HepG2 (cell line): ENCODE results near the gene TYMP. TPM values are rescaled to one million over a fixed set of nuclear protein-coding genes. Genes with fewer than 3 reads are reported as not detected.

Experiments used
- ASH2L ChIP-seq: fragments of 300-600, 200-600 bp; sonication (generic); IDR thresholded peaks from 2 replicates; pipeline ENCODE4 v1.7.0; 2017; ENCODE audit warnings: low read depth, mild to moderate bottlenecking, moderate library complexity, mixed read lengths, low read length; ENCODE audit not compliant: insufficient read length
- ATF5 ChIP-seq: sonication (generic); formaldehyde crosslinking; IDR thresholded peaks from 2 replicates; pipeline ENCODE4 v1.4.0; 2020; ENCODE audit warnings: mild to moderate bottlenecking, low read depth, missing genetic modification reagents
- FOXA3 ChIP-seq: IDR thresholded peaks from 2 replicates; pipeline ENCODE4 v1.6.1; 2016; ENCODE audit warnings: missing genetic modification reagents, missing compliant biosample characterization
- HNRNPLL ChIP-seq: fragments of 200-400 bp; formaldehyde crosslinking; IDR thresholded peaks from 2 replicates; pipeline ENCODE4 v1.6.1; 2017; ENCODE audit warnings: mild to moderate bottlenecking, low read depth, low read length; ENCODE audit not compliant: poor library complexity, severe bottlenecking
- HOXD1 ChIP-seq: sonication (generic); formaldehyde crosslinking; IDR thresholded peaks from 2 replicates; pipeline ENCODE4 v1.5.0; 2020; ENCODE audit warnings: missing genetic modification reagents
- NFYB ChIP-seq: sonication (generic); formaldehyde crosslinking; IDR thresholded peaks from 2 replicates; pipeline ENCODE4 v1.4.0; 2020; ENCODE audit warnings: missing genetic modification reagents
- NFYC ChIP-seq: IDR thresholded peaks from 2 replicates; pipeline ENCODE4 v1.6.1; 2016; ENCODE audit warnings: missing genetic modification reagents, missing compliant biosample characterization
- PCBP1 ChIP-seq: fragments of 200-400 bp; formaldehyde crosslinking; IDR thresholded peaks from 2 replicates; pipeline ENCODE4 v1.6.1; 2017; ENCODE audit warnings: mild to moderate bottlenecking, low read depth, low read length, borderline replicate concordance
- TAF15 ChIP-seq: fragments of 200-400 bp; formaldehyde crosslinking; IDR thresholded peaks from one replicate; pipeline ENCODE4 v1.6.1; 2018; ENCODE audit warnings: mild to moderate bottlenecking, low read depth, low read length; ENCODE audit not compliant: poor library complexity, severe bottlenecking
- ZNF180 ChIP-seq: sonication (generic); formaldehyde crosslinking; IDR thresholded peaks from 2 replicates; pipeline ENCODE4 v1.4.0; 2020; ENCODE audit warnings: low read depth, missing genetic modification reagents, borderline replicate concordance
- ZNF317 ChIP-seq: sonication (generic); formaldehyde crosslinking; IDR thresholded peaks from 2 replicates; pipeline ENCODE4 v1.5.0; 2020; ENCODE audit warnings: mild to moderate bottlenecking, missing genetic modification reagents
- ZNF333 ChIP-seq: sonication (generic); formaldehyde crosslinking; IDR thresholded peaks from 2 replicates; pipeline ENCODE4 v1.4.0; 2020; ENCODE audit warnings: mild to moderate bottlenecking, missing genetic modification reagents, borderline replicate concordance
- ZNF441 ChIP-seq: sonication (generic); formaldehyde crosslinking; IDR thresholded peaks from 2 replicates; pipeline ENCODE4 v1.7.0; 2021; ENCODE audit warnings: missing genetic modification reagents, borderline replicate concordance
- ZNF460 ChIP-seq: sonication (generic); formaldehyde crosslinking; IDR thresholded peaks from 2 replicates; pipeline ENCODE4 v1.5.1; 2020; ENCODE audit warnings: missing genetic modification reagents, mild to moderate bottlenecking, borderline replicate concordance
- ZNF709 ChIP-seq: sonication (generic); formaldehyde crosslinking; IDR thresholded peaks from 2 replicates; pipeline ENCODE4 v1.5.0; 2020; ENCODE audit warnings: mild to moderate bottlenecking, missing genetic modification reagents
- ZNF878 ChIP-seq: sonication (generic); formaldehyde crosslinking; IDR thresholded peaks from 2 replicates; pipeline ENCODE4 v1.8.1; 2023; ENCODE audit warnings: mild to moderate bottlenecking, missing genetic modification reagents, moderate library complexity
- ZNF879 ChIP-seq: sonication (generic); formaldehyde crosslinking; IDR thresholded peaks from 2 replicates; pipeline ENCODE4 v1.8.1; 2023; ENCODE audit warnings: missing genetic modification reagents
- polyA plus RNA-seq, 8 experiments: library from polyadenylated mRNA; depleted of rRNA in 3 of 8; stranded (reverse) in 7 of 8; unstranded in 1 of 8; fragments of >200 nt; fragmentation: Illumina TruSeq in 4 of 8; extraction: Trizol in 4 of 8; gene quantifications; 2 replicates each; pipeline versions ENCODE4 v1.2.1 to v1.2.3, GENCODE V29; 2011 to 2016; ENCODE audit warnings: low read depth in 4 of 8, missing spikeins in 1 of 8, mixed read lengths in 1 of 8; ENCODE audit not compliant: insufficient read depth in 1 of 8
- total RNA-seq, 5 experiments: library from RNA; depleted of rRNA; stranded (reverse); fragments of >200 nt; fragmentation: Illumina TruSeq; extraction: Trizol; gene quantifications; 2 replicates each; pipeline ENCODE4 v1.2.3, GENCODE V29; 2016; ENCODE audit warnings: low read depth in 1 of 5
- TF ChIP-seq, protein P1 (sequence below): sonication (generic); formaldehyde crosslinking; IDR thresholded peaks from 2 replicates; pipeline ENCODE4 v1.8.1; 2023; ENCODE audit warnings: mild to moderate bottlenecking, moderate library complexity, missing genetic modification reagents
- TF ChIP-seq, protein P2 (sequence below): sonication (generic); formaldehyde crosslinking; IDR thresholded peaks from 2 replicates; pipeline ENCODE4 v1.5.1; 2020; ENCODE audit warnings: mild to moderate bottlenecking, missing genetic modification reagents, moderate library complexity
- TF ChIP-seq, protein P3 (sequence below): sonication (generic); formaldehyde crosslinking; IDR thresholded peaks from 2 replicates; pipeline ENCODE4 v1.4.0; 2020; ENCODE audit warnings: mild to moderate bottlenecking, missing genetic modification reagents
- TF ChIP-seq, protein P4 (sequence below): sonication (generic); formaldehyde crosslinking; IDR thresholded peaks from 2 replicates; pipeline ENCODE4 v1.4.0; 2020; ENCODE audit warnings: missing genetic modification reagents

The TYMP gene
- total and polyA plus RNA-seq, 2 of the 13 experiments (the other 11 are each of a cell fraction or from before 2014, with no cell fraction given), result 3.9 to 4.3 TPM

- TF ChIP-seq, protein P1, sequence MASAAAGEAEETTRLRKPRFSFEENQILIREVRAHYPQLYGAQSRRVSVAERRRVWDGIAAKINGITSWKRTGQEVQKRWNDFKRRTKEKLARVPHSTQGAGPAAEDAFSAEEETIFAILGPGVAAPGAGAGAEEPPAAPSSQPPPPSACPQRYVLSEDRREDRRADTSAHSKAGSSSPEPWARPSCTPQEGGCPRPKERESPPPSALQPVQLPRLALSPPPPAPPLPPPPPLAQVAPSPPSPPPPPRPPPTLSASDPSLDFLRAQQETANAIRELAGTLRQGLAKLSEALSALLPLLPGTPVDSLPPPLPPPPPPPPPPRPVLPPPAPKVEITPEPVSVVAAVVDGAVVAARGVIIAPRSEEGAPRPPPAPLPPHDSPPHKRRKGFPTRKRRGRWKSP, result 0 out of 2 replicates have a peak, but pooled peaks have one; percentile 13
- no peak for TF ChIP-seq ZNF460 (CRISPR knock-in tag)
- no peak for TF ChIP-seq TAF15
- TF ChIP-seq NFYB (CRISPR knock-in tag), result peak; percentile 83
- no peak for TF ChIP-seq ZNF441 (CRISPR knock-in tag)
- TF ChIP-seq ZNF317 (CRISPR knock-in tag), result no peak
- TF ChIP-seq HOXD1 (CRISPR knock-in tag), result no peak
- TF ChIP-seq ZNF878 (CRISPR knock-in tag), result no peak
- TF ChIP-seq ZNF879, result no peak
- no peak for TF ChIP-seq ATF5 (CRISPR knock-in tag)
- TF ChIP-seq, protein P2, sequence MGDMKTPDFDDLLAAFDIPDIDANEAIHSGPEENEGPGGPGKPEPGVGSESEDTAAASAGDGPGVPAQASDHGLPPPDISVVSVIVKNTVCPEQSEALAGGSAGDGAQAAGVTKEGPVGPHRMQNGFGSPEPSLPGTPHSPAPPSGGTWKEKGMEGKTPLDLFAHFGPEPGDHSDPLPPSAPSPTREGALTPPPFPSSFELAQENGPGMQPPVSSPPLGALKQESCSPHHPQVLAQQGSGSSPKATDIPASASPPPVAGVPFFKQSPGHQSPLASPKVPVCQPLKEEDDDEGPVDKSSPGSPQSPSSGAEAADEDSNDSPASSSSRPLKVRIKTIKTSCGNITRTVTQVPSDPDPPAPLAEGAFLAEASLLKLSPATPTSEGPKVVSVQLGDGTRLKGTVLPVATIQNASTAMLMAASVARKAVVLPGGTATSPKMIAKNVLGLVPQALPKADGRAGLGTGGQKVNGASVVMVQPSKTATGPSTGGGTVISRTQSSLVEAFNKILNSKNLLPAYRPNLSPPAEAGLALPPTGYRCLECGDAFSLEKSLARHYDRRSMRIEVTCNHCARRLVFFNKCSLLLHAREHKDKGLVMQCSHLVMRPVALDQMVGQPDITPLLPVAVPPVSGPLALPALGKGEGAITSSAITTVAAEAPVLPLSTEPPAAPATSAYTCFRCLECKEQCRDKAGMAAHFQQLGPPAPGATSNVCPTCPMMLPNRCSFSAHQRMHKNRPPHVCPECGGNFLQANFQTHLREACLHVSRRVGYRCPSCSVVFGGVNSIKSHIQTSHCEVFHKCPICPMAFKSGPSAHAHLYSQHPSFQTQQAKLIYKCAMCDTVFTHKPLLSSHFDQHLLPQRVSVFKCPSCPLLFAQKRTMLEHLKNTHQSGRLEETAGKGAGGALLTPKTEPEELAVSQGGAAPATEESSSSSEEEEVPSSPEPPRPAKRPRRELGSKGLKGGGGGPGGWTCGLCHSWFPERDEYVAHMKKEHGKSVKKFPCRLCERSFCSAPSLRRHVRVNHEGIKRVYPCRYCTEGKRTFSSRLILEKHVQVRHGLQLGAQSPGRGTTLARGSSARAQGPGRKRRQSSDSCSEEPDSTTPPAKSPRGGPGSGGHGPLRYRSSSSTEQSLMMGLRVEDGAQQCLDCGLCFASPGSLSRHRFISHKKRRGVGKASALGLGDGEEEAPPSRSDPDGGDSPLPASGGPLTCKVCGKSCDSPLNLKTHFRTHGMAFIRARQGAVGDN (CRISPR knock-in tag), result peak; percentile 86
- no peak for TF ChIP-seq ZNF180 (CRISPR knock-in tag)
- TF ChIP-seq ZNF333 (CRISPR knock-in tag), result no peak
- TF ChIP-seq, protein P3, sequence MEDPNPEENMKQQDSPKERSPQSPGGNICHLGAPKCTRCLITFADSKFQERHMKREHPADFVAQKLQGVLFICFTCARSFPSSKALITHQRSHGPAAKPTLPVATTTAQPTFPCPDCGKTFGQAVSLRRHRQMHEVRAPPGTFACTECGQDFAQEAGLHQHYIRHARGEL (CRISPR knock-in tag), result no peak
- peak; percentile 21; the same call in 1 of the 2 replicates for TF ChIP-seq FOXA3 (CRISPR knock-in tag)
- peak; percentile 59 for TF ChIP-seq ASH2L
- TF ChIP-seq ZNF709 (CRISPR knock-in tag), result no peak
- TF ChIP-seq, protein P4, sequence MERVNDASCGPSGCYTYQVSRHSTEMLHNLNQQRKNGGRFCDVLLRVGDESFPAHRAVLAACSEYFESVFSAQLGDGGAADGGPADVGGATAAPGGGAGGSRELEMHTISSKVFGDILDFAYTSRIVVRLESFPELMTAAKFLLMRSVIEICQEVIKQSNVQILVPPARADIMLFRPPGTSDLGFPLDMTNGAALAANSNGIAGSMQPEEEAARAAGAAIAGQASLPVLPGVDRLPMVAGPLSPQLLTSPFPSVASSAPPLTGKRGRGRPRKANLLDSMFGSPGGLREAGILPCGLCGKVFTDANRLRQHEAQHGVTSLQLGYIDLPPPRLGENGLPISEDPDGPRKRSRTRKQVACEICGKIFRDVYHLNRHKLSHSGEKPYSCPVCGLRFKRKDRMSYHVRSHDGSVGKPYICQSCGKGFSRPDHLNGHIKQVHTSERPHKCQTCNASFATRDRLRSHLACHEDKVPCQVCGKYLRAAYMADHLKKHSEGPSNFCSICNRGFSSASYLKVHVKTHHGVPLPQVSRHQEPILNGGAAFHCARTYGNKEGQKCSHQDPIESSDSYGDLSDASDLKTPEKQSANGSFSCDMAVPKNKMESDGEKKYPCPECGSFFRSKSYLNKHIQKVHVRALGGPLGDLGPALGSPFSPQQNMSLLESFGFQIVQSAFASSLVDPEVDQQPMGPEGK (CRISPR knock-in tag), result peak; percentile 75
- TF ChIP-seq NFYC (CRISPR knock-in tag), result peak; percentile 80
- no peak for TF ChIP-seq PCBP1
- peak; percentile 65 for TF ChIP-seq HNRNPLL
These were observed 33.0 kb upstream of the TYMP start, which contains the start of gene SYCE3 (continued) for GRCh38 chr22:50562523-50563412.
